ENCODE measurements around the gene TMC3.

TMC3 gene

DNA sequence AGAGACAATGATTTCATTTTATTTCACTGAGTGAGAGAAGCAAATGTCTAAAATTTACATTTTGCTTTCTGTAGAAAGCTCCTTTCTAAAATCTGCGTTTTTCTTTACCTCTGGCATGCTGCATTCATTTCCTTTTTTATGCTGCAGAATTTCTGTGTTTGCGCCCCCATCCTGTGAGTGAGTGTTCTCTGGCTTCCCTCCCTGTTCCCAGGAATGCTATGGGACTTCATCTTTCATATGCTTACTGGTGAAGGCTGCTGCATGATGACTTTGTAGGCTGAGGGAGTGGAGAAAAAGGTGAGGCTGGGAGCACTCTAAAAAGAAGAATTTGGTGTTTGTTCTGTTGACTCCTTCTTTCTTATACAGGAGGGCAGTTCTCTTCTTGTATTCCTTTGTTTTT lies 7.7 kb upstream of the TMC3 start:
- H3K79me2 ChIP-seq (ENCODE audit: insufficient read depth, low read length) = no peaks in the 10 kb centered on the region
- H3K9me3 ChIP-seq (ENCODE audit: low read length) = no peaks in the 10 kb centered on the region
- TF ChIP-seq, protein P1, sequence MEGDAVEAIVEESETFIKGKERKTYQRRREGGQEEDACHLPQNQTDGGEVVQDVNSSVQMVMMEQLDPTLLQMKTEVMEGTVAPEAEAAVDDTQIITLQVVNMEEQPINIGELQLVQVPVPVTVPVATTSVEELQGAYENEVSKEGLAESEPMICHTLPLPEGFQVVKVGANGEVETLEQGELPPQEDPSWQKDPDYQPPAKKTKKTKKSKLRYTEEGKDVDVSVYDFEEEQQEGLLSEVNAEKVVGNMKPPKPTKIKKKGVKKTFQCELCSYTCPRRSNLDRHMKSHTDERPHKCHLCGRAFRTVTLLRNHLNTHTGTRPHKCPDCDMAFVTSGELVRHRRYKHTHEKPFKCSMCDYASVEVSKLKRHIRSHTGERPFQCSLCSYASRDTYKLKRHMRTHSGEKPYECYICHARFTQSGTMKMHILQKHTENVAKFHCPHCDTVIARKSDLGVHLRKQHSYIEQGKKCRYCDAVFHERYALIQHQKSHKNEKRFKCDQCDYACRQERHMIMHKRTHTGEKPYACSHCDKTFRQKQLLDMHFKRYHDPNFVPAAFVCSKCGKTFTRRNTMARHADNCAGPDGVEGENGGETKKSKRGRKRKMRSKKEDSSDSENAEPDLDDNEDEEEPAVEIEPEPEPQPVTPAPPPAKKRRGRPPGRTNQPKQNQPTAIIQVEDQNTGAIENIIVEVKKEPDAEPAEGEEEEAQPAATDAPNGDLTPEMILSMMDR (IDR thresholded peaks at IDR 0.05; ENCODE audit: low read length) = no peak
- TF ChIP-seq EZH2 (IDR thresholded peaks at IDR 0.05; ENCODE audit: borderline replicate concordance, low read length) = no peak
- H3K27me3 ChIP-seq (ENCODE audit: insufficient read depth, low read length) = no peaks in the 10 kb centered on the region
- no peak overlapping the region for H2AFZ ChIP-seq (ENCODE audit: low read length)
- H3K4me2 ChIP-seq (ENCODE audit: low read length) = no peak overlapping the region
- no peaks in the 10 kb centered on the region for H3K36me3 ChIP-seq (ENCODE audit: insufficient read depth, low read length)
- no peaks in the 10 kb centered on the region for H3F3A ChIP-seq (ENCODE audit: insufficient read depth, low read length)
- no peaks in the 10 kb centered on the region for H3K9me2 ChIP-seq (ENCODE audit: low read depth, low read length)
- no peak overlapping the region for H3K4me3 ChIP-seq (ENCODE audit: low read depth, low read length, poor library complexity, severe bottlenecking)
- H3K27ac ChIP-seq (ENCODE audit: low read depth, low read length, poor library complexity, severe bottlenecking) = no peak overlapping the region
- H4K20me1 ChIP-seq (ENCODE audit: insufficient read depth, low read length) = no peaks in the 10 kb centered on the region
- no peaks in the 10 kb centered on the region for H3K4me1 ChIP-seq (ENCODE audit: insufficient read depth, low read length, severe bottlenecking)
- no peak overlapping the region for H3K9ac ChIP-seq (ENCODE audit: low read length)

DNA sequence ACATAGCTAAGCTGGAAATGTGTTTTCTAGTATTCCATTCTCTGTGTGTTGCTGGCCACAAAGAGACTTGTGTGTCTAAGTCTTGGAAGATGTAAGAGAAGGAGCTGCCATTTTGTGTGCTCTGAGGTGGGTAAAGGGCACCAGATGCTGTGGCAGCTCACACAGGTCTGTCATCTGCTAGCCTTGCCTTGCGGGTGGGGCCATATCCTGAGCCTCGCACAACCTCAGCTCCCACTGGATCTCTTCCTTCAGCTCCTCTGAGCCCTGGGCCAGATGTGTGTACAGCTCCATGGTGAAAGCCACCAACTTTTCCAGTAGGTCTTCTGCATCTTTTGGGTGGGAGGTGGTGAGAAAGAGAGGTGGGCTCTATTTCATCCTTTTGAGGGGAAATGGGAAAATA lies 6.7 kb upstream of the TMC3 start:
- Histone ChIP-seq H4K20me1 (ENCODE audit: insufficient read depth, low read length) (no peaks in the 10 kb centered on the region), H3F3A (ENCODE audit: insufficient read depth, low read length) (no peaks in the 10 kb centered on the region), H2AFZ (ENCODE audit: low read length) (no peak overlapping the region), H3K4me3 (ENCODE audit: low read depth, low read length, poor library complexity, severe bottlenecking) (no peak overlapping the region), H3K9ac (ENCODE audit: low read length) (no peak overlapping the region), H3K9me2 (ENCODE audit: low read depth, low read length) (no peaks in the 10 kb centered on the region), H3K9me3 (ENCODE audit: low read length) (no peaks in the 10 kb centered on the region), H3K4me1 (ENCODE audit: insufficient read depth, low read length, severe bottlenecking) (no peaks in the 10 kb centered on the region), H3K27ac (ENCODE audit: low read depth, low read length, poor library complexity, severe bottlenecking) (no peak overlapping the region), H3K36me3 (ENCODE audit: insufficient read depth, low read length) (no peaks in the 10 kb centered on the region), H3K79me2 (ENCODE audit: insufficient read depth, low read length) (no peaks in the 10 kb centered on the region), H3K4me2 (ENCODE audit: low read length) (no peak overlapping the region), H3K27me3 (ENCODE audit: insufficient read depth, low read length) (no peaks in the 10 kb centered on the region)
- TF ChIP-seq, protein P1 (IDR thresholded peaks at IDR 0.05; ENCODE audit: low read length) = no peak
- TF ChIP-seq EZH2 (IDR thresholded peaks at IDR 0.05; ENCODE audit: borderline replicate concordance, low read length) = no peak

DNA sequence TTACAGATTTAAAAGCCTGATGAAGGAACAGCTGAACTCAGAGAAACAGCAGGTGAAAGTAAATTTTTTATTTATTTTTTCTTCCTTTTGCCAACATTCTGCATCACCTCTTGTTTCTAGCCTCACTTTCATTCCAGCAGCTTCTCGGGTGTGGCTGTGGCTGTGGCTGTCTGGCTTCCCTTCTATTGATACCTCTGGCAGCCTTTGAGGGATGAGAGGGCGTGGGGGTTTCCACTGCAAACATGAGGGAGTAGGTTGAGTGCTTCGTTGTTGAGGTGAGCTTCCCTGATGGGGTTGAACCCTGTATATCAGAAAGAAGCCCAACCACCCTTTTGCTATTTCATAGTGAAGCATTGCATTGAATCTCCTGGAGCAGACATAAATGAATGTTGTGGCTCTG lies 6.2 kb upstream of the TMC3 start:
- Histone ChIP-seq H3K9ac (ENCODE audit: low read length) (no peak overlapping the region), H3F3A (ENCODE audit: insufficient read depth, low read length) (no peaks in the 10 kb centered on the region), H4K20me1 (ENCODE audit: insufficient read depth, low read length) (no peaks in the 10 kb centered on the region), H3K79me2 (ENCODE audit: insufficient read depth, low read length) (no peaks in the 10 kb centered on the region), H3K36me3 (ENCODE audit: insufficient read depth, low read length) (no peaks in the 10 kb centered on the region), H3K27ac (ENCODE audit: low read depth, low read length, poor library complexity, severe bottlenecking) (no peak overlapping the region), H3K4me2 (ENCODE audit: low read length) (no peak overlapping the region), H3K27me3 (ENCODE audit: insufficient read depth, low read length) (no peaks in the 10 kb centered on the region), H3K9me2 (ENCODE audit: low read depth, low read length) (no peaks in the 10 kb centered on the region), H3K9me3 (ENCODE audit: low read length) (no peaks in the 10 kb centered on the region), H2AFZ (ENCODE audit: low read length) (no peak overlapping the region), H3K4me3 (ENCODE audit: low read depth, low read length, poor library complexity, severe bottlenecking) (no peak overlapping the region), H3K4me1 (ENCODE audit: insufficient read depth, low read length, severe bottlenecking) (no peaks in the 10 kb centered on the region)
- TF ChIP-seq, protein P1 (IDR thresholded peaks at IDR 0.05; ENCODE audit: low read length) = no peak
- TF ChIP-seq EZH2 (IDR thresholded peaks at IDR 0.05; ENCODE audit: borderline replicate concordance, low read length) = no peak
